IMR-90 (cell line): ENCODE results near the gene CXCL3. TPM values are rescaled to one million over a fixed set of nuclear protein-coding genes. Genes with fewer than 3 reads are reported as not detected.

Experiments used
- ATAC-seq: fragments of 200-7000 bp; cut with Tn5 transposase; 2 replicates; pipeline ENCODE4 v1.9.1; 2020; ENCODE audit warnings: low read depth, mild to moderate bottlenecking, moderate library complexity
- BruUV-seq: library from RNA; stranded (reverse); fragments of 400-500 nt; replicated peaks from 2 replicates; lab custom pipeline; 2021; lab: Mats Ljungman, UMichigan
- CTCF ChIA-PET: fragments of 300-600 bp; formaldehyde crosslinking; extraction: SDS; loops from one replicate; lab custom pipeline; 2021; ENCODE audit warnings: antibody characterized with exemption; lab: Yijun Ruan, JAX
- POLR2A ChIA-PET: fragments of 300-600 bp; sonication (Branson Sonifier 250); formaldehyde crosslinking; loops from one replicate; lab custom pipeline; 2022; ENCODE audit warnings: antibody characterized with exemption; ENCODE audit not compliant: unreplicated experiment; lab: Charles Lee
- DNase-seq: peaks from one replicate; pipeline ENCODE4 v3.0.0; 2013
- H2AFZ ChIP-seq: replicated peaks from 2 replicates; pipeline ENCODE3; 2013; ENCODE audit warnings: low read length, mild to moderate bottlenecking; ENCODE audit not compliant: poor library complexity
- H2AK5ac ChIP-seq: 2 replicates; pipeline ENCODE4 v1.6.1; 2013; ENCODE audit warnings: low read depth, low read length, inconsistent platforms
- H2AK9ac ChIP-seq: replicated peaks from 2 replicates; pipeline ENCODE3; 2013; ENCODE audit warnings: mild to moderate bottlenecking, low read depth, low read length, moderate library complexity; ENCODE audit not compliant: poor library complexity
- H2BK120ac ChIP-seq: 2 replicates; pipeline ENCODE4 v1.6.1; 2013; ENCODE audit warnings: low read depth, low read length, inconsistent platforms
- H2BK15ac ChIP-seq: 3 replicates; pipeline ENCODE4 v1.6.1; 2013; ENCODE audit warnings: low read depth, low read length, inconsistent platforms
- H2BK20ac ChIP-seq: 2 replicates; pipeline ENCODE4 v1.6.1; 2013; ENCODE audit warnings: low read depth, mild to moderate bottlenecking, inconsistent platforms, low read length, moderate library complexity
- H2BK5ac ChIP-seq: 2 replicates; pipeline ENCODE4 v1.6.1; 2013; ENCODE audit warnings: mild to moderate bottlenecking, low read depth, low read length, inconsistent platforms; ENCODE audit not compliant: poor library complexity, severe bottlenecking
- H3K14ac ChIP-seq: replicated peaks from 2 replicates; pipeline ENCODE4 v1.6.1; 2013; ENCODE audit warnings: low read depth, low read length, inconsistent platforms
- H3K18ac ChIP-seq: 2 replicates; pipeline ENCODE4 v1.6.1; 2013; ENCODE audit warnings: low read depth, low read length, control low read depth
- H3K23ac ChIP-seq: 2 replicates; pipeline ENCODE4 v1.6.1; 2013; ENCODE audit warnings: low read depth, low read length, inconsistent platforms
- H3K27ac ChIP-seq: 2 replicates; pipeline ENCODE4 v1.5.1; 2013; ENCODE audit warnings: mild to moderate bottlenecking, control low read depth, low read length; ENCODE audit not compliant: insufficient read depth
- H3K27me3 ChIP-seq: 2 replicates; pipeline ENCODE4 v1.6.1; 2013; ENCODE audit warnings: low read length; ENCODE audit not compliant: control insufficient read depth, insufficient read depth
- H3K36me3 ChIP-seq: 2 replicates; pipeline ENCODE4 v1.6.1; 2013; ENCODE audit warnings: low read length, mixed read lengths; ENCODE audit not compliant: control insufficient read depth, insufficient read depth
- H3K4ac ChIP-seq: 2 replicates; pipeline ENCODE4 v1.6.1; 2013; ENCODE audit warnings: low read depth, low read length, inconsistent platforms
- H3K4me1 ChIP-seq: 2 replicates; pipeline ENCODE4 v1.6.1; 2013; ENCODE audit warnings: low read length, mixed read lengths; ENCODE audit not compliant: control insufficient read depth, insufficient read depth
- H3K4me2 ChIP-seq: 2 replicates; pipeline ENCODE4 v1.6.1; 2013; ENCODE audit warnings: low read depth, mild to moderate bottlenecking, control low read depth, low read length, moderate library complexity
- H3K4me3 ChIP-seq: 2 replicates; pipeline ENCODE4 v1.5.1; 2013; ENCODE audit warnings: low read depth, mild to moderate bottlenecking, control low read depth, low read length, moderate library complexity; ENCODE audit not compliant: insufficient read depth
- H3K56ac ChIP-seq: 2 replicates; pipeline ENCODE4 v1.6.1; 2013; ENCODE audit warnings: low read length, inconsistent platforms; ENCODE audit not compliant: insufficient read depth; ENCODE audit errors: extremely low read depth
- H3K79me1 ChIP-seq, 2 experiments: 2 replicates each; pipeline ENCODE4 v1.6.1; 2013; ENCODE audit warnings: low read length in 2 of 2, inconsistent platforms in 1 of 2, low read depth in 1 of 2
- H3K9ac ChIP-seq: 2 replicates; pipeline ENCODE4 v1.6.1; 2013; ENCODE audit warnings: low read depth, low read length, control low read depth
- H3K9me1 ChIP-seq: 2 replicates; pipeline ENCODE4 v1.6.1; 2013; ENCODE audit warnings: low read length, inconsistent platforms; ENCODE audit not compliant: insufficient read depth
- H3K9me3 ChIP-seq: 2 replicates; pipeline ENCODE4 v1.6.1; 2013; ENCODE audit warnings: low read length; ENCODE audit not compliant: control insufficient read depth, insufficient read depth
- H4K20me1 ChIP-seq: 2 replicates; pipeline ENCODE4 v1.6.1; 2013; ENCODE audit warnings: low read length, inconsistent platforms; ENCODE audit not compliant: insufficient read depth
- H4K5ac ChIP-seq: 2 replicates; pipeline ENCODE4 v1.6.1; 2013; ENCODE audit warnings: mild to moderate bottlenecking, low read depth, low read length, control low read depth
- H4K8ac ChIP-seq, 2 experiments: 2 replicates each; pipeline ENCODE4 v1.6.1; 2013; ENCODE audit warnings: low read depth in 2 of 2, low read length in 2 of 2, control low read depth in 1 of 2, inconsistent platforms in 1 of 2
- H4K91ac ChIP-seq: 2 replicates; pipeline ENCODE4 v1.6.1; 2013; ENCODE audit warnings: low read depth, low read length, inconsistent platforms; ENCODE audit not compliant: insufficient read depth
- BHLHE40 ChIP-seq: fragments of 150-350 bp; IDR thresholded peaks from 2 replicates; pipeline ENCODE4 v1.6.1; 2016; ENCODE audit warnings: mild to moderate bottlenecking, low read depth, low read length
- CEBPB ChIP-seq: IDR thresholded peaks from 2 replicates; pipeline ENCODE4 v1.6.1; 2012; ENCODE audit warnings: low read depth, low read length, improper control_type of control experiment
- FOS ChIP-seq: fragments of 150-350 bp; IDR thresholded peaks from 2 replicates; pipeline ENCODE4 v1.6.1; 2016; ENCODE audit warnings: low read depth, low read length
- MAFK ChIP-seq: IDR thresholded peaks from 2 replicates; pipeline ENCODE4 v1.6.1; 2012; ENCODE audit warnings: low read depth, low read length, improper control_type of control experiment
- MAZ ChIP-seq: IDR thresholded peaks from 2 replicates; pipeline ENCODE4 v1.6.1; 2012; ENCODE audit warnings: low read depth, mild to moderate bottlenecking, low read length, improper control_type of control experiment, moderate library complexity, borderline replicate concordance
- MXI1 ChIP-seq: IDR thresholded peaks from 2 replicates; pipeline ENCODE4 v1.6.1; 2012; ENCODE audit warnings: low read depth, mild to moderate bottlenecking, low read length, moderate library complexity, borderline replicate concordance
- NFE2L2 ChIP-seq: fragments of 150-350 bp; IDR thresholded peaks from 2 replicates; pipeline ENCODE4 v1.6.1; 2016; ENCODE audit warnings: low read depth, mild to moderate bottlenecking, low read length
- POLR2A ChIP-seq: IDR thresholded peaks from 2 replicates; pipeline ENCODE4 v1.6.1; 2012; ENCODE audit warnings: mild to moderate bottlenecking, low read depth, low read length
- RAD21 ChIP-seq: IDR thresholded peaks from 2 replicates; pipeline ENCODE4 v1.6.1; 2012; ENCODE audit warnings: low read length, improper control_type of control experiment
- RCOR1 ChIP-seq: IDR thresholded peaks from 2 replicates; pipeline ENCODE4 v1.6.1; 2012; ENCODE audit warnings: mild to moderate bottlenecking, low read length, improper control_type of control experiment; ENCODE audit not compliant: insufficient replicate concordance
- RFX5 ChIP-seq: IDR thresholded peaks from 2 replicates; pipeline ENCODE4 v1.8.0; 2012; ENCODE audit warnings: low read depth, mild to moderate bottlenecking, low read length, moderate library complexity
- SMC3 ChIP-seq: fragments of 150-350 bp; IDR thresholded peaks from 2 replicates; pipeline ENCODE4 v1.6.1; 2016; ENCODE audit warnings: low read depth, mild to moderate bottlenecking, antibody characterized with exemption, low read length, moderate library complexity
- WGBS, 2 experiments: methylation state at CpG; one replicate each; pipeline versions ENCODE4 v1.1.5 to v1.1.7; 2013; ENCODE audit warnings: missing lambda C conversion rate in 2 of 2; ENCODE audit not compliant: insufficient read length in 1 of 2; ENCODE audit errors: extremely low coverage in 2 of 2; 5-methylcytosine and 5-hydroxymethylcytosine counted together
- dilution Hi-C: fragments of 300-500 bp; cut with HindIII; formaldehyde crosslinking; loops from one replicate; pipeline ENCODE4 v1.14.3; 2018; ENCODE audit warnings: low sequenced_read_pairs; ENCODE audit not compliant: unreplicated experiment
- in situ Hi-C: fragments of 300-500 bp; cut with MboI; formaldehyde crosslinking; loops from 3 replicates; pipeline ENCODE4 v1.14.3; 2019; ENCODE audit warnings: low sequenced_read_pairs, inconsistent platforms, mixed read lengths
- intact Hi-C: fragments of 100-400 bp; cut with micrococcal nuclease; formaldehyde crosslinking; loops from 2 replicates; pipeline ENCODE4 v1.10.0; 2022
- polyA plus RNA-seq, 3 experiments: library from polyadenylated mRNA; depleted of rRNA; stranded (reverse); fragments of >200 nt; gene quantifications; 2 replicates each; pipeline ENCODE4 v1.2.3, GENCODE V29; 2012; ENCODE audit warnings: low replicate concordance in 1 of 3
- total RNA-seq: library from RNA; depleted of rRNA; stranded (reverse); fragments of >200 nt; gene quantifications from 2 replicates; pipeline ENCODE4 v1.2.3, GENCODE V29; 2012
- TF ChIP-seq, protein P1 (sequence below): fragments of 150-350 bp; IDR thresholded peaks from 2 replicates; pipeline ENCODE4 v1.6.1; 2017; ENCODE audit warnings: mild to moderate bottlenecking, antibody characterized with exemption, low read length, low read depth
- TF ChIP-seq, protein P2 (sequence below): fragments of 150-350 bp; IDR thresholded peaks from 2 replicates; pipeline ENCODE4 v1.6.1; 2016; ENCODE audit warnings: low read depth, mild to moderate bottlenecking, low read length, moderate library complexity, borderline replicate concordance

CXCL3 gene
- total and polyA plus RNA-seq, 2 of the 4 experiments (the other 2 are of a cell fraction) = 0.18 to 0.74 TPM

DNA sequence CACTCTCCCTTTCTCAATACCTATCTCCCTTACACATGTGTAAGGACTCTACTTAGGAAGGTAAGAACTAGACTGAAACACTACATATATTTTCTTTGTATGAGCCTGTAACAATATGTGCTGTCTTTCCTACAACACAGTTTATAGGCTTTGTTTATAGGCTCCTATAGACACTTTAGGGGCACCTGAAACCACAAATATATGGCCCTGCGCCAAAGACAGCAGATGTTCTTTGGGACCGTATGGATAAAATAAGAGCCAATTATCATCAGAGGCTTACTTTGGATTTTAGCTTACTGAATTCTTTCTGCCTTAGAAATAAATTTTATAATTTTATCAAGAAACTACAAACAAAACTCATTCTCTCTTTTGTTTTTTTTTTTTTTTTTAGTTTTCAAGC, 16.6 kb upstream of the CXCL3 start:
- TF ChIP-seq, protein P1, sequence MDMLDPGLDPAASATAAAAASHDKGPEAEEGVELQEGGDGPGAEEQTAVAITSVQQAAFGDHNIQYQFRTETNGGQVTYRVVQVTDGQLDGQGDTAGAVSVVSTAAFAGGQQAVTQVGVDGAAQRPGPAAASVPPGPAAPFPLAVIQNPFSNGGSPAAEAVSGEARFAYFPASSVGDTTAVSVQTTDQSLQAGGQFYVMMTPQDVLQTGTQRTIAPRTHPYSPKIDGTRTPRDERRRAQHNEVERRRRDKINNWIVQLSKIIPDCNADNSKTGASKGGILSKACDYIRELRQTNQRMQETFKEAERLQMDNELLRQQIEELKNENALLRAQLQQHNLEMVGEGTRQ = no peak
- TF ChIP-seq NFE2L2 (no peak), CEBPB (no peak), MAZ (no peak), POLR2A (no peak), RFX5 (no peak), MXI1 (no peak), BHLHE40 (no peak), RAD21 (no peak), MAFK (no peak), SMC3 (no peak), FOS (no peak), RCOR1 (no peak)
- TF ChIP-seq, protein P2, sequence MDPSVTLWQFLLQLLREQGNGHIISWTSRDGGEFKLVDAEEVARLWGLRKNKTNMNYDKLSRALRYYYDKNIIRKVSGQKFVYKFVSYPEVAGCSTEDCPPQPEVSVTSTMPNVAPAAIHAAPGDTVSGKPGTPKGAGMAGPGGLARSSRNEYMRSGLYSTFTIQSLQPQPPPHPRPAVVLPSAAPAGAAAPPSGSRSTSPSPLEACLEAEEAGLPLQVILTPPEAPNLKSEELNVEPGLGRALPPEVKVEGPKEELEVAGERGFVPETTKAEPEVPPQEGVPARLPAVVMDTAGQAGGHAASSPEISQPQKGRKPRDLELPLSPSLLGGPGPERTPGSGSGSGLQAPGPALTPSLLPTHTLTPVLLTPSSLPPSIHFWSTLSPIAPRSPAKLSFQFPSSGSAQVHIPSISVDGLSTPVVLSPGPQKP = no peak
- Histone ChIP-seq H2BK15ac (0 out of 3 replicates have a peak overlapping the region, but pooled peaks have one; percentile 15), H2AK9ac (no peak overlapping the region), H2AFZ (no peak overlapping the region), H4K91ac (no peak overlapping the region), H2BK120ac (peak overlapping the region; percentile 40; the same call in 1 of the 2 replicates), H3K9me1 (no peaks in the 10 kb centered on the region; the same call in 1 of the 2 replicates), H3K36me3 (no peaks in the 10 kb centered on the region), H3K14ac (no peak overlapping the region), H3K9ac (no peak overlapping the region), H3K4me2 (no peak overlapping the region), H3K4ac (0 out of 2 replicates have a peak overlapping the region, but pooled peaks have one; percentile 23), H2BK5ac (no peak overlapping the region), H2AK5ac (peak overlapping the region; percentile 54), H4K8ac (no peak overlapping the region), H3K4me3 (no peak overlapping the region), H3K18ac (no peak overlapping the region), H3K27ac (no peak overlapping the region), H3K23ac (no peak overlapping the region), H3K4me1 (peaks cover 3% of the 10 kb centered on the region), H2BK20ac (no peak overlapping the region), H4K20me1 (no peaks in the 10 kb centered on the region), H3K27me3 (no peaks in the 10 kb centered on the region), H3K56ac (no peak overlapping the region), H3K9me3 (no peaks in the 10 kb centered on the region), H3K79me1 (no peaks in the 10 kb centered on the region), H4K5ac (no peak overlapping the region)
- ChIA-PET POLR2A (no interaction called here), CTCF (no interaction called here)
- DNase-seq = no peak
- no CpG with 5 or more reads among the region's 2 CpGs for WGBS, 2 experiments
- dilution Hi-C loops = no loop called here
- no peak for ATAC-seq
- in situ Hi-C loops = no loop called here
- intact Hi-C loops = no loop called here
- no TSS peak for BruUV-seq
